Gastroesophageal sphincter (tissue), 4 donors: ENCODE results near the gene OPTC. TPM values are rescaled to one million over a fixed set of nuclear protein-coding genes. Genes with fewer than 3 reads are reported as not detected.

Source experiments
- ATAC-seq: fragments of 150-250 bp; one replicate; pipeline ENCODE4 v1.9.1; 2016; ENCODE audit warnings: mild to moderate bottlenecking, moderate library complexity
- H3K27ac ChIP-seq, 4 donors: fragments of 200-600 bp; sonication (generic) in 3 of 4; 1 replicate in 3 of 4; 2 replicates in 1 of 4; pipeline ENCODE4 v1.5.1; 2016 to 2019
- H3K27me3 ChIP-seq: fragments of 200-600 bp; sonication (generic); one replicate; pipeline ENCODE4 v1.5.1; 2019
- H3K36me3 ChIP-seq, 2 donors: fragments of 200-600 bp; sonication (generic); one replicate each; pipeline ENCODE4 v1.5.1; 2019; ENCODE audit warnings: control low read depth in 1 of 2
- H3K4me1 ChIP-seq, 3 donors: fragments of 200-600 bp; sonication (generic); 1 replicate in 2 of 3; 2 replicates in 1 of 3; pipeline ENCODE4 v1.5.1; 2016 to 2019; ENCODE audit warnings: control low read depth in 2 of 3
- H3K4me3 ChIP-seq, 2 donors: fragments of 200-600 bp; sonication (generic); one replicate each; pipeline ENCODE4 v1.5.1; 2019; ENCODE audit warnings: mild to moderate bottlenecking in 1 of 2, moderate library complexity in 1 of 2
- H3K9me3 ChIP-seq, 3 donors: fragments of 200-600 bp; sonication (generic); one replicate each; pipeline ENCODE4 v1.5.1; 2017 to 2019; ENCODE audit warnings: control low read depth in 2 of 3
- EP300 ChIP-seq: sonication (generic); formaldehyde crosslinking; IDR thresholded peaks from one replicate; pipeline ENCODE4 v1.6.1; 2017; ENCODE audit warnings: antibody characterized with exemption, mild to moderate bottlenecking
- POLR2A ChIP-seq, 2 donors: fragments of 450-650 bp; IDR thresholded peaks; one replicate each; pipeline ENCODE4 v1.6.1; 2017; ENCODE audit warnings: antibody characterized with exemption in 2 of 2, mild to moderate bottlenecking in 2 of 2, moderate library complexity in 1 of 2
- POLR2AphosphoS5 ChIP-seq: sonication (generic); formaldehyde crosslinking; IDR thresholded peaks from one replicate; pipeline ENCODE4 v1.6.1; 2017; ENCODE audit warnings: antibody characterized with exemption
- WGBS, 2 donors: methylation state at CpG; one replicate each; pipeline ENCODE4 v1.1.5; 2018; ENCODE audit warnings: low coverage in 1 of 2; 5-methylcytosine and 5-hydroxymethylcytosine counted together
- total RNA-seq, 4 donors: library from RNA; depleted of rRNA; stranded (reverse); fragments of >200 nt; gene quantifications; one replicate each; pipeline ENCODE4 v1.1.0, GENCODE V29; 2016
- TF ChIP-seq, protein P1 (sequence below), 4 experiments: fragments of 200-600 bp in 2 of 4; fragments of 450-650 bp in 2 of 4; sonication (generic) in 1 of 4; IDR thresholded peaks; one replicate each; pipeline ENCODE4 v1.5.1; 2017 to 2019; ENCODE audit warnings: antibody characterized with exemption in 4 of 4, mild to moderate bottlenecking in 2 of 4, moderate library complexity in 2 of 4

OPTC gene
- total RNA-seq, 4 donors from 2014 or later = not detected

GRCh38 chr1:203524824-203525223 lies 30.9 kb downstream of the OPTC start:
- H3K9me3 ChIP-seq = no peaks in the 10 kb centered on the region
- H3K4me1 ChIP-seq = peaks cover 0 to 73% (median 22%) of the 10 kb centered on the region in 3 donors
- H3K27ac ChIP-seq = peak overlapping the region in 3 of 4 donors; percentile 58 to 63 (median 62)
- WGBS, 2 donors = 53 to 90% methylated on average over 3 of the region's 4 CpGs
- no peaks in the 10 kb centered on the region for H3K27me3 ChIP-seq
- H3K4me3 ChIP-seq = no peak overlapping the region
- no peak for ATAC-seq
- H3K36me3 ChIP-seq = no peaks in the 10 kb centered on the region
- TF ChIP-seq EP300 = no peak
- no peak for TF ChIP-seq POLR2AphosphoS5
- no peak for TF ChIP-seq POLR2A (IDR thresholded peaks at IDR 0.05)
- TF ChIP-seq, protein P1, sequence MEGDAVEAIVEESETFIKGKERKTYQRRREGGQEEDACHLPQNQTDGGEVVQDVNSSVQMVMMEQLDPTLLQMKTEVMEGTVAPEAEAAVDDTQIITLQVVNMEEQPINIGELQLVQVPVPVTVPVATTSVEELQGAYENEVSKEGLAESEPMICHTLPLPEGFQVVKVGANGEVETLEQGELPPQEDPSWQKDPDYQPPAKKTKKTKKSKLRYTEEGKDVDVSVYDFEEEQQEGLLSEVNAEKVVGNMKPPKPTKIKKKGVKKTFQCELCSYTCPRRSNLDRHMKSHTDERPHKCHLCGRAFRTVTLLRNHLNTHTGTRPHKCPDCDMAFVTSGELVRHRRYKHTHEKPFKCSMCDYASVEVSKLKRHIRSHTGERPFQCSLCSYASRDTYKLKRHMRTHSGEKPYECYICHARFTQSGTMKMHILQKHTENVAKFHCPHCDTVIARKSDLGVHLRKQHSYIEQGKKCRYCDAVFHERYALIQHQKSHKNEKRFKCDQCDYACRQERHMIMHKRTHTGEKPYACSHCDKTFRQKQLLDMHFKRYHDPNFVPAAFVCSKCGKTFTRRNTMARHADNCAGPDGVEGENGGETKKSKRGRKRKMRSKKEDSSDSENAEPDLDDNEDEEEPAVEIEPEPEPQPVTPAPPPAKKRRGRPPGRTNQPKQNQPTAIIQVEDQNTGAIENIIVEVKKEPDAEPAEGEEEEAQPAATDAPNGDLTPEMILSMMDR (IDR thresholded peaks at IDR 0.05) = no peak

DNA sequence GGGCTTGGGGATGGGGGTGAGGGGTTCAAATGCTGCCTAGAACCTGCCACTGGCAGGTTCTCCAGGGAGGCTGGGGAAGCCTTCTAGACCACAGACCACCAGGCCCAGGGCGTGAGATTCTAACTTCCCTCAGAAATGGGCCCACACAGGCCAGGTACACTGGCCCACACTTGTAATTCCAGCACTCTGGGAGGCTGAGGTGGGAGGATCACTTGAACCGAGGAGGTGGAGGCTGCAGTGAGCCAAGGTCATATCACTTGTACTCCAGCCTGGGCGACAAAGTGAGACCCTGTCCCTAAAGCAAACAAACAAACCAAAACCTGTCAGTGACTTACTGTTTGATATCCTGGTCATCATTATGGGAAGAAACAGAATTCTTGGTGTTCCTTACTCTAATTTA lies 31.7 kb downstream of the OPTC start:
- H3K27me3 ChIP-seq = no peaks in the 10 kb centered on the region
- 96% methylated on average over 3 of the region's 3 CpGs; no CpG with 5 or more reads in 1 of the 2 donors for WGBS, 2 donors
- no peaks in the 10 kb centered on the region for H3K36me3 ChIP-seq
- H3K9me3 ChIP-seq = no peaks in the 10 kb centered on the region
- ATAC-seq = no peak
- TF ChIP-seq POLR2A (IDR thresholded peaks at IDR 0.05) = no peak
- no peak for TF ChIP-seq EP300
- TF ChIP-seq POLR2AphosphoS5 = no peak
- TF ChIP-seq, protein P1 (IDR thresholded peaks at IDR 0.05) = no peak
- no peak overlapping the region for H3K4me3 ChIP-seq
- peaks cover 0 to 65% (median 19%) of the 10 kb centered on the region in 3 donors for H3K4me1 ChIP-seq
- peak overlapping the region in 3 of 4 donors; percentile 58 to 63 (median 62) for H3K27ac ChIP-seq

GRCh38 chr1:203526130-203526529 lies 32.2 kb downstream of the OPTC start:
- 76 to 79% methylated on average over 3 to 5 of the region's 5 CpGs for WGBS, 2 donors
- TF ChIP-seq EP300 (no peak), POLR2A (IDR thresholded peaks at IDR 0.05) (no peak), POLR2AphosphoS5 (no peak)
- TF ChIP-seq, protein P1 (IDR thresholded peaks at IDR 0.05) = no peak
- H3K9me3 ChIP-seq = no peaks in the 10 kb centered on the region
- no peaks in the 10 kb centered on the region for H3K27me3 ChIP-seq
- H3K4me3 ChIP-seq = no peak overlapping the region
- peak overlapping the region in 3 of 4 donors; percentile 58 to 63 (median 62) for H3K27ac ChIP-seq
- H3K36me3 ChIP-seq = no peaks in the 10 kb centered on the region
- H3K4me1 ChIP-seq = peaks cover 0 to 60% (median 14%) of the 10 kb centered on the region in 3 donors
- no peak for ATAC-seq

DNA sequence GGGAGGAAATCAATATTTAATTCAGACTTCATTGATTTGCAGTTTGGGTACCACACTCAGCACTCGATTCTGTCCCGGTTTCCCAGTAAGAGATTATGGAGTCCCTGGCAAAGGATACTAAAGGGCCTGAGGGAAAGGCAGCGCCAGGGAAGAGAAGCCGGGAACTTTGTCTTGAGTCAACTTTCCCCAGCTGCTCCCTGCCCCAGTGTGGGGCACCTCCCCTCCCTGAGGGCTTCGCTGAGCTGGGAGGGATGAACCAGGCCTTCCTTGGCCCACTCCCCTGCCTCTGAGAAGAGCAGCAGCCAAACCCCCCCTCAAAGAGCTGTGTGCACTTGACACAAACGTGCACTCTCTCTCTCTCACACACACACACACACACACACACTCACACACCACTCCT lies 32.6 kb downstream of the OPTC start:
- no peaks in the 10 kb centered on the region for H3K36me3 ChIP-seq
- peak overlapping the region in 3 of 4 donors; percentile 58 to 64 (median 62) for H3K27ac ChIP-seq
- no peaks in the 10 kb centered on the region for H3K9me3 ChIP-seq
- peak; percentile 20 for ATAC-seq
- 21 to 26% methylated on average over 5 of the region's 6 CpGs for WGBS, 2 donors
- TF ChIP-seq EP300 (no peak), POLR2A (IDR thresholded peaks at IDR 0.05) (no peak), POLR2AphosphoS5 (no peak)
- TF ChIP-seq, protein P1 (IDR thresholded peaks at IDR 0.05) = no peak
- H3K27me3 ChIP-seq = no peaks in the 10 kb centered on the region
- peaks cover 0 to 56% (median 10%) of the 10 kb centered on the region in 3 donors for H3K4me1 ChIP-seq
- no peak overlapping the region for H3K4me3 ChIP-seq

DNA sequence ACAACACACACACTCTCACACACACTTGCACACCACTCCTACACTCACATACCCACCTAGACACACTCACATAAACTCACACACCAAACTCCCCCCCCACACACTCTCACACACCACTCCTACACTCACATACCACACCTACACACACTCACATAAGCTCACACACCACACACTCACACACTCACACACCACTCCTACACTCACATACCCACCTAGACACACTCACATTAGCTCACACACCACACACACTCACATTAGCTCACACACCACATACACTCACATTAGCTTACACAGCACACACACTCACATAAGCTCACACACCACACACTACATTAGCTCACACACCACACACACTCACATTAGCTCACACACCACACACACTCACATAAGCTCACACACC lies 33.1 kb downstream of the OPTC start:
- TF ChIP-seq, protein P1 (IDR thresholded peaks at IDR 0.05) = no peak
- no peak for TF ChIP-seq EP300
- TF ChIP-seq POLR2AphosphoS5 = no peak
- TF ChIP-seq POLR2A (IDR thresholded peaks at IDR 0.05) = no peak
- Histone ChIP-seq H3K4me1 (peaks cover 0 to 51% (median 6%) of the 10 kb centered on the region in 3 donors), H3K4me3 (no peak overlapping the region), H3K36me3 (no peaks in the 10 kb centered on the region), H3K27me3 (no peaks in the 10 kb centered on the region), H3K27ac (peak overlapping the region in 3 of 4 donors; percentile 58 to 64 (median 62)), H3K9me3 (no peaks in the 10 kb centered on the region)
- ATAC-seq = no peak
